Measurements from ENCODE around the gene GPSM3.

DNA sequence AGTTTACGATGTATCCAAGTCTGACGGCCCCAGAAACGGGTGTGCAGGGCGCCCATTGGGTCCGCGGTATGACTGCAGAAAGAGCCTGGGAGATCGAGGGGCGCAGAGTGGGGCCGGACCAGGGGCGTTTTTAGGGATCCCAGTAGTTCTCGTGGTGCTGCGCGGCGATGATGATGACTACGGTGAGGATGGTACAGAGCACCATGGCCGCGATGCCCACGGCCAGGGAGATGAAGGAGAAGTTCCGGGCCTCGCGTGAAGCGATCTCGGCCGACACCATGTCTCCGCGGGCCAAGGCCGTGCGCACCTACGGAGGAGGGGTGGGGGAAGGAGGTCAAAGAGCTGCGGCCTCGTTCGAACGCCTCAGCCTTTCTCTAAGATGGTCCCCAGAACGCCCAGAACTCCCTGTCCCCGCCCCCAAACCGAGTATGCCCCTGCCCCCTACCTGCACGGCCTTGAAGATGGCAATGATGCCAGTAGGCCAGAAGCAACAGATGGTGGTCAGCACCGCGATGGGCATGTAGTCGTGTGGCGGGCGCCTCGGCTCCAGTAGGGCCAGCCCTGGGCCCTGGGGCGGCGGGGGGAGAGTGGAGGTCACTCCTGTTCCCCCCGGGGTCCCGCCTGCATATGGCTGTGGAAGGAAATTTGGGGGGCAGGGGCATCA, 43.2 kb downstream of the GPSM3 start:
- TF ChIP-seq ZNF879 (CRISPR knock-in tag; IDR thresholded peaks at IDR 0.05) (no peak), ZSCAN25 (CRISPR knock-in tag; IDR thresholded peaks at IDR 0.05) (no peak), FOXK2 (IDR thresholded peaks at IDR 0.05) (no peak), TEAD2 (CRISPR knock-in tag; IDR thresholded peaks at IDR 0.05) (no peak), XRCC5 (optimal IDR thresholded peaks at IDR 0.05; ENCODE audit: low read length) (no peak), SAP130 (CRISPR knock-in tag; IDR thresholded peaks at IDR 0.05; ENCODE audit: low read depth) (no peak), SIN3B (IDR thresholded peaks at IDR 0.05; ENCODE audit: low read length) (no peak), ZSCAN22 (CRISPR knock-in tag; IDR thresholded peaks at IDR 0.05) (no peak), GABPA (IDR thresholded peaks at IDR 0.05; ENCODE audit: low read depth, low read length) (no peak), GABPA (CRISPR knock-in tag; IDR thresholded peaks at IDR 0.05; ENCODE audit: low read depth) (no peak)
- TF ChIP-seq, protein P1, sequence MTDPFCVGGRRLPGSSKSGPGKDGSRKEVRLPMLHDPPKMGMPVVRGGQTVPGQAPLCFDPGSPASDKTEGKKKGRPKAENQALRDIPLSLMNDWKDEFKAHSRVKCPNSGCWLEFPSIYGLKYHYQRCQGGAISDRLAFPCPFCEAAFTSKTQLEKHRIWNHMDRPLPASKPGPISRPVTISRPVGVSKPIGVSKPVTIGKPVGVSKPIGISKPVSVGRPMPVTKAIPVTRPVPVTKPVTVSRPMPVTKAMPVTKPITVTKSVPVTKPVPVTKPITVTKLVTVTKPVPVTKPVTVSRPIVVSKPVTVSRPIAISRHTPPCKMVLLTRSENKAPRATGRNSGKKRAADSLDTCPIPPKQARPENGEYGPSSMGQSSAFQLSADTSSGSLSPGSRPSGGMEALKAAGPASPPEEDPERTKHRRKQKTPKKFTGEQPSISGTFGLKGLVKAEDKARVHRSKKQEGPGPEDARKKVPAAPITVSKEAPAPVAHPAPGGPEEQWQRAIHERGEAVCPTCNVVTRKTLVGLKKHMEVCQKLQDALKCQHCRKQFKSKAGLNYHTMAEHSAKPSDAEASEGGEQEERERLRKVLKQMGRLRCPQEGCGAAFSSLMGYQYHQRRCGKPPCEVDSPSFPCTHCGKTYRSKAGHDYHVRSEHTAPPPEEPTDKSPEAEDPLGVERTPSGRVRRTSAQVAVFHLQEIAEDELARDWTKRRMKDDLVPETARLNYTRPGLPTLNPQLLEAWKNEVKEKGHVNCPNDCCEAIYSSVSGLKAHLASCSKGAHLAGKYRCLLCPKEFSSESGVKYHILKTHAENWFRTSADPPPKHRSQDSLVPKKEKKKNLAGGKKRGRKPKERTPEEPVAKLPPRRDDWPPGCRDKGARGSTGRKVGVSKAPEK (CRISPR knock-in tag; IDR thresholded peaks at IDR 0.05; ENCODE audit: borderline replicate concordance): no peak
- TF ChIP-seq, protein P2, sequence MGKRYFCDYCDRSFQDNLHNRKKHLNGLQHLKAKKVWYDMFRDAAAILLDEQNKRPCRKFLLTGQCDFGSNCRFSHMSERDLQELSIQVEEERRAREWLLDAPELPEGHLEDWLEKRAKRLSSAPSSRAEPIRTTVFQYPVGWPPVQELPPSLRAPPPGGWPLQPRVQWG (CRISPR knock-in tag; IDR thresholded peaks at IDR 0.05; ENCODE audit: borderline replicate concordance, low read depth): no peak
- TF ChIP-seq, protein P3, sequence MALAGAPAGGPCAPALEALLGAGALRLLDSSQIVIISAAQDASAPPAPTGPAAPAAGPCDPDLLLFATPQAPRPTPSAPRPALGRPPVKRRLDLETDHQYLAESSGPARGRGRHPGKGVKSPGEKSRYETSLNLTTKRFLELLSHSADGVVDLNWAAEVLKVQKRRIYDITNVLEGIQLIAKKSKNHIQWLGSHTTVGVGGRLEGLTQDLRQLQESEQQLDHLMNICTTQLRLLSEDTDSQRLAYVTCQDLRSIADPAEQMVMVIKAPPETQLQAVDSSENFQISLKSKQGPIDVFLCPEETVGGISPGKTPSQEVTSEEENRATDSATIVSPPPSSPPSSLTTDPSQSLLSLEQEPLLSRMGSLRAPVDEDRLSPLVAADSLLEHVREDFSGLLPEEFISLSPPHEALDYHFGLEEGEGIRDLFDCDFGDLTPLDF (CRISPR knock-in tag; IDR thresholded peaks at IDR 0.05): no peak
